HL-60 (cell line): Measurements from ENCODE around the gene SLAMF7.
A peak's percentile ranks its signal among the peaks of the same experiment; 100 is the strongest.

Source experiments
- DNase-seq, 2 experiments: peaks; one replicate each; pipeline ENCODE4 v3.0.0-alpha.2; 2010 to 2020; ENCODE audit warnings: low read depth in 1 of 2, low spot score in 1 of 2
- H3K27ac ChIP-seq: fragments of 250-450 bp; sonication (Bioruptor Pico); replicated peaks from 2 replicates; pipeline ENCODE4 v1.5.1; 2020; ENCODE audit warnings: mild to moderate bottlenecking, moderate library complexity
- H3K27me3 ChIP-seq: fragments of 250-450 bp; sonication (Bioruptor Pico); 2 replicates; pipeline ENCODE4 v1.5.1; 2021; ENCODE audit warnings: mild to moderate bottlenecking, moderate library complexity; ENCODE audit not compliant: insufficient read depth, poor library complexity, severe bottlenecking
- H3K4me3 ChIP-seq: replicated peaks from 2 replicates; pipeline ENCODE4 v1.5.1; 2011; ENCODE audit warnings: mild to moderate bottlenecking, control low read depth, low read length; ENCODE audit not compliant: insufficient read depth
- CTCF ChIP-seq: IDR thresholded peaks from one replicate; pipeline ENCODE4 v1.5.1; 2011; ENCODE audit warnings: low read length, control low read depth, inconsistent platforms; ENCODE audit not compliant: insufficient read depth
- GABPA ChIP-seq: IDR thresholded peaks from 2 replicates; pipeline ENCODE4 v1.6.1; 2012; ENCODE audit warnings: low read depth
- POLR2AphosphoS5 ChIP-seq: IDR thresholded peaks from 2 replicates; pipeline ENCODE4 v1.6.1; 2012; ENCODE audit warnings: low read depth
- REST ChIP-seq: IDR thresholded peaks from 2 replicates; pipeline ENCODE4 v1.6.1; 2012; ENCODE audit warnings: low read depth; ENCODE audit not compliant: insufficient replicate concordance
- SPI1 ChIP-seq: IDR thresholded peaks from 2 replicates; pipeline ENCODE4 v1.6.1; 2012; ENCODE audit warnings: low read depth, mild to moderate bottlenecking, borderline replicate concordance

The SLAMF7 gene

DNA sequence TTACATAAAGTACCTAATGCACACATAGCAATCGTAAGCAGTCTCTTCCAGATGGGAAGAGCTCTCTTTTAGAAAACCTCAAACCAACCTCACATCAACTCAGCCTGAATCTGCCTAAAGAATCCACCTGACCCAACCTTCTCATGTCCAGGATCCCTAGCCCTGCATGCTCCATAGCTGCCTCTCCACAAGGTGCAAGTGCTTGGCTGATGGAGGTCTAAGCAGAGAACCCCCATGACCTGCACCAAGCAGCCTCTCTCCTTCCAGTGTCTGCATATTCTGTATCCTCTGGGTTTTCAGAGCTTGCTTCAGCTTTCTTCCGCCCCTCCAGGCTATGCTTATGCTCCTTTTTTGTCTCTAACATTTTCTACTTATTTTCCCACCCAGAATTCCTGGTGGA is 59.4 kb downstream of the SLAMF7 start:
- DNase-seq = no peak
- no peaks in the 10 kb centered on the region for H3K27me3 ChIP-seq
- H3K4me3 ChIP-seq = no peak overlapping the region
- no peak for TF ChIP-seq POLR2AphosphoS5
- H3K27ac ChIP-seq = no peak overlapping the region

DNA sequence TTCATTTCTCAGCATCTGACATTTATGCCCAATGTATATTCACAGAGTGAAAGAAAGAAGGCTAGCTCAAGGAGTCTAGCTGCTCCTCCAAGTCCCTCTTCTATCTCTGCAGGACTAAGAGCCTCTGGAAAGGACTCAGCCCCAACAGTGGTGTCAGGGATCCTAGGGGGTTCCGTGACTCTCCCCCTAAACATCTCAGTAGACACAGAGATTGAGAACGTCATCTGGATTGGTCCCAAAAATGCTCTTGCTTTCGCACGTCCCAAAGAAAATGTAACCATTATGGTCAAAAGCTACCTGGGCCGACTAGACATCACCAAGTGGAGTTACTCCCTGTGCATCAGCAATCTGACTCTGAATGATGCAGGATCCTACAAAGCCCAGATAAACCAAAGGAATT is 60.6 kb downstream of the SLAMF7 start:
- TF ChIP-seq SPI1 (no peak), GABPA (no peak), POLR2AphosphoS5 (no peak), REST (no peak), CTCF (no peak)
- Histone ChIP-seq H3K27me3 (no peaks in the 10 kb centered on the region), H3K4me3 (no peak overlapping the region), H3K27ac (no peak overlapping the region)
- no peak for DNase-seq

DNA sequence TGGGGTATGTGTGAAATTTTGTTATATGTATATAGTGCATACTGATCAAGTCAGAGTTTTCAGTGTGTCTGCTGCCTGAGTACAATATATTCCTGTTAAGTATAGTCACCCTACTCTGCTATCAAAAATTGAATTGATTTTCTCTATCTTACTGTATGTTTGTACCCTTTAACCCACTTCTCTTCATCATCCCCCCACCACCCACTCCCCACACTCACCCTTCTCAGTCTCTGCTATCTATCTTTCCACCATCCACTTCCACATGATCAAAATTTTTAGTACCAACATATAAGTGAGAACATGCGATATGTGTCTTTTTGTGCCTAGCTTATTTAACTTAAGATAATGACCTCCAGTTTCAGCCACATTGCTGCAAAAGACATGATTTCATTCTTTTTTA is 61.1 kb downstream of the SLAMF7 start:
- Histone ChIP-seq H3K27ac (no peak overlapping the region), H3K27me3 (no peaks in the 10 kb centered on the region), H3K4me3 (no peak overlapping the region)
- DNase-seq = no peak
- TF ChIP-seq POLR2AphosphoS5 (no peak), GABPA (no peak), REST (no peak), CTCF (no peak), SPI1 (no peak)

DNA sequence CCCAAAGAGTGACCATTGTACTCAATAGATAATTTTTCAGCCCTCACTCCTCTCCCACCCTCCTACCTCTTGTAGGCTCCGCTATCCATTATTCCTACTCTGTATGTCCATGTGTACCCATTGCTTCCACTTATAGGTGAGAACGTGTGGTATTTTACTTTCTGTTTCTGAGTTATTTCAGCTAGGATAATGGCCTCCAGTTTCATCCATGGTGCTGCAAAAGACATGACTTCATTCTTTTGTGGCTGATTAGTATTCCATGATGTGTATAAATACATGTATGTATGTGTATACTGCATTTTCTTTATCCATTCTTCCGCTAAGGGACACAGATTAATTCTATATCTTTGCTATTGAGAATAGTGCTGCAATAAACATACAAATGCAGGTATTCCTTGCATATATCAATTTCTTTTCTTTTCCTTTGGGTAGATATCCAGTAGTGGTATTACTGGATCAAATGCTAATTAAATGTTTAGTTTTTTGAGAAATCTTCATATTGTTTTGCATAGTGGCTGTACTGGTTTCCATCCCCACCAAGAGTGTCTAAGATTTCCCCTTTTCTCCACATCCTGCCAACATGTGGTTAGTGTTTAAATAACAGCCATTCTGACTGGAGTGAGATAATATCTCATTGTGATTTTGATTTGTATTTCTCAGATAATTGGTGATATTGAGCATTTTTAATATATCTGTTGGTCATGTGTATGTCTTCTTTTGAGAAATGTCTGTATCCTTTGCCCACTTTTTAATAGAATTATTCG is 61.8 kb downstream of the SLAMF7 start:
- no peak overlapping the region for H3K27ac ChIP-seq
- DNase-seq = no peak
- no peak overlapping the region for H3K4me3 ChIP-seq
- no peaks in the 10 kb centered on the region for H3K27me3 ChIP-seq
- TF ChIP-seq SPI1 (peak; percentile 53; the same call in 1 of the 2 replicates), CTCF (no peak), GABPA (no peak), POLR2AphosphoS5 (no peak)
